DMS53 (cell line): ENCODE results near the gene UQCR11.

Experiments used
- DNase-seq: peaks from one replicate; lab custom pipeline; 2025; lab: John Stamatoyannopoulos, UW

Gene UQCR11

GRCh38 chr19:1615156-1615765 is 10.0 kb upstream of the UQCR11 start:
- DNase-seq, result no peak

GRCh38 chr19:1613808-1614570 is 8.7 kb upstream of the UQCR11 start:
- no peak for DNase-seq

GRCh38 chr19:1613146-1613545 is 7.9 kb upstream of the UQCR11 start:
- DNase-seq, result no peak

GRCh38 chr19:1612114-1613086 is 7.1 kb upstream of the UQCR11 start:
- no peak for DNase-seq

GRCh38 chr19:1611353-1611752 is 6.1 kb upstream of the UQCR11 start:
- no peak for DNase-seq

GRCh38 chr19:1610579-1610978 is 5.3 kb upstream of the UQCR11 start:
- no peak for DNase-seq

GRCh38 chr19:1609680-1610474 is 4.6 kb upstream of the UQCR11 start:
- no peak for DNase-seq

- DNase-seq, result no peak
Measured at GRCh38 chr19:1609103-1609396, 3.8 kb upstream of the UQCR11 start.

- DNase-seq, result peak; percentile 34
Measured at GRCh38 chr19:1608359-1609102, 3.3 kb upstream of the UQCR11 start.

GRCh38 chr19:1606138-1606651 is 933 bp upstream of the UQCR11 start:
- DNase-seq, result peak; percentile 70

- DNase-seq, result no peak
Measured at GRCh38 chr19:1602091-1602707, 3.1 kb downstream of the UQCR11 start.

- DNase-seq, result no peak
Measured at GRCh38 chr19:1601613-1602064, 3.6 kb downstream of the UQCR11 start.

GRCh38 chr19:1599460-1599846 is 5.8 kb downstream of the UQCR11 start:
- no peak for DNase-seq

- DNase-seq, result no peak
Measured at GRCh38 chr19:1598777-1599459, 6.3 kb downstream of the UQCR11 start.

GRCh38 chr19:1593501-1593772 is 11.8 kb downstream of the UQCR11 start:
- no peak for DNase-seq

GRCh38 chr19:1592755-1593500 is 12.3 kb downstream of the UQCR11 start, which contains the start of gene MBD3:
MBD3 (minus strand) TSS chr19:1592865; CDS start chr19:1592631, 234 bp downstream.
- DNase-seq, result peak; percentile 95

- peak; percentile 94 for DNase-seq
Measured at GRCh38 chr19:1592024-1592754, 13.1 kb downstream of the UQCR11 start.

- DNase-seq, result peak; percentile 65
Measured at GRCh38 chr19:1591421-1592023, 13.7 kb downstream of the UQCR11 start.
